Endothelial cell (in vitro differentiated cells): ENCODE measurements around the gene JKAMP. TPM values are rescaled to one million over a fixed set of nuclear protein-coding genes. Genes with fewer than 3 reads are reported as not detected.

Experiments
- DNase-seq: peaks from one replicate; pipeline ENCODE4 v3.0.0; 2021; ENCODE audit warnings: low spot score
- H3K27ac Mint-ChIP-seq: one replicate; pipeline ENCODE4 v1.8.0; 2021; ENCODE audit warnings: mixed read lengths, inconsistent platforms; ENCODE audit not compliant: unreplicated experiment
- H3K27me3 Mint-ChIP-seq: one replicate; pipeline ENCODE4 v1.8.0; 2021; ENCODE audit warnings: mild to moderate bottlenecking, moderate library complexity, mixed read lengths, inconsistent platforms; ENCODE audit not compliant: unreplicated experiment
- H3K36me3 Mint-ChIP-seq: one replicate; pipeline ENCODE4 v1.8.0; 2021; ENCODE audit warnings: mild to moderate bottlenecking, low read depth, mixed read lengths, inconsistent platforms; ENCODE audit not compliant: unreplicated experiment
- H3K4me1 Mint-ChIP-seq: one replicate; pipeline ENCODE4 v1.8.0; 2021; ENCODE audit warnings: mild to moderate bottlenecking, mixed read lengths, inconsistent platforms; ENCODE audit not compliant: unreplicated experiment
- H3K4me3 Mint-ChIP-seq: one replicate; pipeline ENCODE4 v1.8.0; 2021; ENCODE audit warnings: mild to moderate bottlenecking, mixed read lengths, inconsistent platforms; ENCODE audit not compliant: unreplicated experiment
- H3K9me3 Mint-ChIP-seq: one replicate; pipeline ENCODE4 v1.8.0; 2021; ENCODE audit warnings: mixed read lengths, inconsistent platforms; ENCODE audit not compliant: unreplicated experiment
- CTCF ChIP-seq: fragments of 200-600 bp; sonication (generic); IDR thresholded peaks from one replicate; pipeline ENCODE4 v1.5.0; 2021; ENCODE audit warnings: antibody characterized with exemption; ENCODE audit not compliant: unreplicated experiment
- total RNA-seq: library from RNA; stranded (reverse); fragmentation: NEBNext Ultra II Directional; extraction: Animal tissue kit (Norgen Biotek cat#: 25700); gene quantifications from one replicate; pipeline ENCODE4 v1.2.1, GENCODE V29; 2021; ENCODE audit not compliant: unreplicated experiment

JKAMP gene
- total RNA-seq, 1 donor from 2014 or later, result 36.5 TPM

GRCh38 chr14:59480166-59480565 lies 4.2 kb upstream of the JKAMP start:
- Mint-ChIP-seq H3K4me1 (peaks cover 23% of the 10 kb centered on the region), H3K27ac (no peak overlapping the region), H3K4me3 (no peak overlapping the region), H3K36me3 (no peaks in the 10 kb centered on the region), H3K9me3 (no peaks in the 10 kb centered on the region), H3K27me3 (peaks cover 6% of the 10 kb centered on the region)
- no peak for DNase-seq
- no peak for TF ChIP-seq CTCF

DNA sequence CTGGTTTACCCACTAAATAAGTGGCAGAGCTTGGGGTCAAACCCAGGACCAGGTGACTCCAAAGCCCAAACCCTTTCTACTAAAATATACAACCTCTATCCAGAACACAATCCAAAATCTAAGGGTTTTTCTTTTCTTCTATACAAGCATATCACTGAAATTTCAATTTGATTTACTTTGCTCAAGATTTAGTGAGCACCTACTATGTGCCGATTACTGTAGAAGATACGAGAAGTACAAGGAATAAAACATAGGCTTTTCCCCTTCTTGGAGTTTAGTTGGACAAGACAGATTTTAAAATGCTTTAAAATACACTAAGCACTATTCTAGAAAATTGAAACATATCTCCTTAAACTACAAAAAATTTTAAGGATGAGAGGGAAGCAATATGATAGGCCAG lies 2.9 kb upstream of the JKAMP start:
- Mint-ChIP-seq H3K27ac (no peak overlapping the region), H3K9me3 (no peaks in the 10 kb centered on the region), H3K4me1 (peaks cover 24% of the 10 kb centered on the region), H3K4me3 (no peak overlapping the region), H3K27me3 (peaks cover 6% of the 10 kb centered on the region), H3K36me3 (no peaks in the 10 kb centered on the region)
- no peak for TF ChIP-seq CTCF
- no peak for DNase-seq

DNA sequence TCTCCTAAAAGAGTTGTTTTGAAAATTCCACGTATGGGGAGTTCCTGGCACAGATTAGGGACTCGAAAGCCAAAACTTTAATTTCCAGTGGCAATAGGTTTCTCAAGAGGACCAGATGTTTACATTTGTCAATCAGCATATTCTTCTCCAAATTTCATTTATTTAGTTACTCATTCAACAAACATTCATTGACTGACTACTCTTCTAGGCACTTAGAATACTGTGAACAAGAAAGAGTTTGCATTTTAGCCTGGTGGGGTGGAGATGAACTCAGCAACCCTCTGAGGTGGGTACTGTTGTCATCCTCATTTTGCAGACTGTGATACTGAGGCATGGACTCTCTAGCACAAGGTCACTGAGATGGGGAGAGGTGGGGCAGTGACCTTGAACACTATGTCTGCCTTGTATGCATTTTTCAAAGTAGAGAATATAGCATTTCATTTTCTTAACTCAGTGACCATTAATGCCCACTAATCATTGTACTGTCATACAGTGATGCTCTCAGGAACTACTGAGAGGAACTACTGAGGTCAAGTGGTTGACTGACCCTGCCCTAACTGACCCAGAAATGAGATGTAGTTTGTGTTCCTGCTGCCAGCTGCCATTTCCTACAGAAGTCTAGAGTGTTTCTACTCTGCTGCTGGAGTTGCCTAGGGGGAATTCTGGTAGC lies 2.3 kb upstream of the JKAMP start:
- Mint-ChIP-seq H3K27me3 (peaks cover 6% of the 10 kb centered on the region), H3K27ac (no peak overlapping the region), H3K4me1 (peaks cover 24% of the 10 kb centered on the region), H3K4me3 (peak overlapping the region; percentile 21), H3K36me3 (no peaks in the 10 kb centered on the region), H3K9me3 (no peaks in the 10 kb centered on the region)
- DNase-seq, result no peak
- no peak for TF ChIP-seq CTCF

- no peak for TF ChIP-seq CTCF
- Mint-ChIP-seq H3K27me3 (peaks cover 6% of the 10 kb centered on the region), H3K27ac (peak overlapping the region; percentile 91), H3K4me1 (peaks cover 24% of the 10 kb centered on the region), H3K9me3 (no peaks in the 10 kb centered on the region), H3K36me3 (no peaks in the 10 kb centered on the region), H3K4me3 (peak overlapping the region; percentile 95)
- no peak for DNase-seq
These were observed 1.6 kb upstream of the JKAMP start for GRCh38 chr14:59482541-59483331.

GRCh38 chr14:59483363-59483762 lies 954 bp upstream of the JKAMP start:
- H3K27me3 Mint-ChIP-seq, result peaks cover 6% of the 10 kb centered on the region
- H3K9me3 Mint-ChIP-seq, result no peaks in the 10 kb centered on the region
- H3K4me3 Mint-ChIP-seq, result peak overlapping the region; percentile 95
- H3K36me3 Mint-ChIP-seq, result no peaks in the 10 kb centered on the region
- peaks cover 24% of the 10 kb centered on the region for H3K4me1 Mint-ChIP-seq
- H3K27ac Mint-ChIP-seq, result peak overlapping the region; percentile 91
- DNase-seq, result no peak
- TF ChIP-seq CTCF, result no peak
